HEK293 (cell line): ENCODE measurements around the gene CEP350.

Source experiments
- EGR2 ChIP-seq: fragments of 450-650 bp; formaldehyde crosslinking; IDR thresholded peaks from 2 replicates; pipeline ENCODE4 v1.5.1; 2016; ENCODE audit warnings: low read depth, missing biosample characterization, missing genetic modification characterization
- GLIS1 ChIP-seq: fragments of 450-650 bp; formaldehyde crosslinking; IDR thresholded peaks from 2 replicates; pipeline ENCODE4 v1.5.1; 2016; ENCODE audit warnings: missing biosample characterization, missing genetic modification characterization
- KLF8 ChIP-seq: fragments of 450-650 bp; formaldehyde crosslinking; IDR thresholded peaks from 2 replicates; pipeline ENCODE4 v1.5.1; 2016; ENCODE audit warnings: missing biosample characterization, missing genetic modification characterization
- OSR2 ChIP-seq: fragments of 450-650 bp; formaldehyde crosslinking; IDR thresholded peaks from 2 replicates; pipeline ENCODE4 v1.5.1; 2016; ENCODE audit warnings: missing biosample characterization, missing genetic modification characterization
- PRDM1 ChIP-seq: fragments of 450-650 bp; formaldehyde crosslinking; IDR thresholded peaks from 2 replicates; pipeline ENCODE4; 2016; ENCODE audit warnings: missing biosample characterization, missing genetic modification characterization
- SETDB1 ChIP-seq: IDR thresholded peaks from one replicate; pipeline ENCODE4 v1.6.1; 2017; ENCODE audit warnings: mild to moderate bottlenecking, low read length, moderate library complexity, mixed read lengths; ENCODE audit not compliant: insufficient read length
- ZBTB20 ChIP-seq: fragments of 450-650 bp; formaldehyde crosslinking; IDR thresholded peaks from 2 replicates; pipeline ENCODE4 v1.5.1; 2016; ENCODE audit warnings: missing biosample characterization, missing genetic modification characterization
- ZFP69B ChIP-seq: fragments of 450-650 bp; formaldehyde crosslinking; IDR thresholded peaks from 2 replicates; pipeline ENCODE4 v1.5.1; 2016; ENCODE audit warnings: missing biosample characterization, missing genetic modification characterization
- ZIC2 ChIP-seq: fragments of 450-650 bp; formaldehyde crosslinking; IDR thresholded peaks from 2 replicates; pipeline ENCODE4 v1.5.1; 2016; ENCODE audit warnings: missing biosample characterization, missing genetic modification characterization
- ZNF114 ChIP-seq: fragments of 450-650 bp; formaldehyde crosslinking; IDR thresholded peaks from 2 replicates; pipeline ENCODE4 v1.5.0; 2017; ENCODE audit warnings: missing biosample characterization, missing genetic modification characterization
- ZNF138 ChIP-seq: fragments of 450-650 bp; formaldehyde crosslinking; IDR thresholded peaks from 2 replicates; pipeline ENCODE4 v1.5.1; 2016; ENCODE audit warnings: missing biosample characterization, missing genetic modification characterization, borderline replicate concordance
- ZNF155 ChIP-seq: fragments of 450-650 bp; formaldehyde crosslinking; IDR thresholded peaks from 2 replicates; pipeline ENCODE4 v1.5.1; 2016; ENCODE audit warnings: missing biosample characterization, missing genetic modification characterization
- ZNF174 ChIP-seq: fragments of 450-650 bp; formaldehyde crosslinking; IDR thresholded peaks from 2 replicates; pipeline ENCODE4 v1.5.0; 2017; ENCODE audit warnings: missing biosample characterization, mild to moderate bottlenecking, missing genetic modification characterization
- ZNF37A ChIP-seq: fragments of 450-650 bp; IDR thresholded peaks from 2 replicates; pipeline ENCODE4 v1.5.1; 2018; ENCODE audit warnings: missing biosample characterization, missing genetic modification characterization
- ZNF394 ChIP-seq: fragments of 450-650 bp; formaldehyde crosslinking; IDR thresholded peaks from 2 replicates; pipeline ENCODE4 v1.5.1; 2016; ENCODE audit warnings: missing biosample characterization, missing genetic modification characterization, mild to moderate bottlenecking, moderate library complexity, borderline replicate concordance
- ZNF571 ChIP-seq: fragments of 450-650 bp; formaldehyde crosslinking; IDR thresholded peaks from 2 replicates; pipeline ENCODE4 v1.5.0; 2017; ENCODE audit warnings: missing biosample characterization, missing genetic modification characterization
- ZNF670 ChIP-seq: fragments of 450-650 bp; formaldehyde crosslinking; IDR thresholded peaks from 2 replicates; pipeline ENCODE4 v1.5.1; 2016; ENCODE audit warnings: missing biosample characterization, missing genetic modification characterization, low read depth
- ZNF707 ChIP-seq: fragments of 450-650 bp; formaldehyde crosslinking; IDR thresholded peaks from 2 replicates; pipeline ENCODE4 v1.5.1; 2016; ENCODE audit warnings: missing biosample characterization, missing genetic modification characterization
- ZNF785 ChIP-seq: fragments of 450-650 bp; formaldehyde crosslinking; IDR thresholded peaks from 2 replicates; pipeline ENCODE4 v1.5.1; 2016; ENCODE audit warnings: missing biosample characterization, missing genetic modification characterization
- ZNF830 ChIP-seq: fragments of 450-650 bp; IDR thresholded peaks from 2 replicates; pipeline ENCODE4 v1.5.0; 2018; ENCODE audit warnings: missing biosample characterization, missing genetic modification characterization, low read depth, mild to moderate bottlenecking, moderate library complexity
- TF ChIP-seq, protein P1 (sequence below): fragments of 450-650 bp; formaldehyde crosslinking; IDR thresholded peaks from 2 replicates; pipeline ENCODE4 v1.5.1; 2017; ENCODE audit warnings: missing biosample characterization, missing genetic modification characterization
- TF ChIP-seq, protein P2 (sequence below): fragments of 450-650 bp; formaldehyde crosslinking; optimal IDR thresholded peaks from 2 replicates; pipeline ENCODE3; 2016; ENCODE audit warnings: missing biosample characterization, mild to moderate bottlenecking, missing genetic modification characterization
- TF ChIP-seq, protein P3 (sequence below): fragments of 450-650 bp; formaldehyde crosslinking; IDR thresholded peaks from 2 replicates; pipeline ENCODE4; 2016; ENCODE audit warnings: missing biosample characterization, missing genetic modification characterization
- TF ChIP-seq, protein P4 (sequence below): fragments of 450-650 bp; formaldehyde crosslinking; conservative IDR thresholded peaks from 2 replicates; pipeline ENCODE4 v1.5.1; 2016; ENCODE audit warnings: low read depth, missing biosample characterization, missing genetic modification characterization
- TF ChIP-seq, protein P5 (sequence below): fragments of 450-650 bp; formaldehyde crosslinking; IDR thresholded peaks from 2 replicates; pipeline ENCODE4 v1.5.1; 2016; ENCODE audit warnings: missing biosample characterization, missing genetic modification characterization
- TF ChIP-seq, protein P6 (sequence below): fragments of 450-650 bp; formaldehyde crosslinking; IDR thresholded peaks from 2 replicates; pipeline ENCODE4 v1.5.1; 2016; ENCODE audit warnings: missing biosample characterization, missing genetic modification characterization

Gene CEP350

DNA sequence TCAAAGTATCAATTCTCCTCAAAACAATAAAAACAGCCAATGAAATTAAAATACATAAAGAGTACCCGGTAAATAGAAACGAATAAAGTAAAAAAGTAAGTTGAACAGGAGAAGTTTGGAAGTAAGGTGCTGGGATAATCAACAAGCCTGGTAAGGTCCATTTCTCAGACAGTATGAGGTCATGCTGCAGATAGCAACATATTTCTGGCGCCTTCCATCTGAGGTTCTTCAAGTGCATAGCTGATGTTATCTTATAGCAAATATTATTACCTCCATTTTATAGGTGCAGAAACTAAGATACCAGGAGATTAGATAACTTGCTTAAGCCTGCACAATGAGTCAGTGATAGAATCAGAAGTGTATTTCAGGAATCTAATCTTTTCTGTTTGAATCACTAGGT lies 23.7 kb upstream of the CEP350 start (continued):
- TF ChIP-seq ZNF37A (tag by site-specific recombination) = 0 out of 2 replicates have a peak, but pooled peaks have one; percentile 45
- TF ChIP-seq ZNF174 = no peak
- TF ChIP-seq, protein P1, sequence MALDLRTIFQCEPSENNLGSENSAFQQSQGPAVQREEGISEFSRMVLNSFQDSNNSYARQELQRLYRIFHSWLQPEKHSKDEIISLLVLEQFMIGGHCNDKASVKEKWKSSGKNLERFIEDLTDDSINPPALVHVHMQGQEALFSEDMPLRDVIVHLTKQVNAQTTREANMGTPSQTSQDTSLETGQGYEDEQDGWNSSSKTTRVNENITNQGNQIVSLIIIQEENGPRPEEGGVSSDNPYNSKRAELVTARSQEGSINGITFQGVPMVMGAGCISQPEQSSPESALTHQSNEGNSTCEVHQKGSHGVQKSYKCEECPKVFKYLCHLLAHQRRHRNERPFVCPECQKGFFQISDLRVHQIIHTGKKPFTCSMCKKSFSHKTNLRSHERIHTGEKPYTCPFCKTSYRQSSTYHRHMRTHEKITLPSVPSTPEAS (tag by site-specific recombination) = no peak
- no peak for TF ChIP-seq ZNF785
- TF ChIP-seq, protein P2, sequence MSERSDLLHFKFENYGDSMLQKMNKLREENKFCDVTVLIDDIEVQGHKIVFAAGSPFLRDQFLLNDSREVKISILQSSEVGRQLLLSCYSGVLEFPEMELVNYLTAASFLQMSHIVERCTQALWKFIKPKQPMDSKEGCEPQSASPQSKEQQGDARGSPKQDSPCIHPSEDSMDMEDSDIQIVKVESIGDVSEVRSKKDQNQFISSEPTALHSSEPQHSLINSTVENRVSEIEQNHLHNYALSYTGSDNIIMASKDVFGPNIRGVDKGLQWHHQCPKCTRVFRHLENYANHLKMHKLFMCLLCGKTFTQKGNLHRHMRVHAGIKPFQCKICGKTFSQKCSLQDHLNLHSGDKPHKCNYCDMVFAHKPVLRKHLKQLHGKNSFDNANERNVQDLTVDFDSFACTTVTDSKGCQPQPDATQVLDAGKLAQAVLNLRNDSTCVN (tag by site-specific recombination) = no peak
- no peak for TF ChIP-seq EGR2
- peak; percentile 83 for TF ChIP-seq OSR2 (tag by site-specific recombination)
- TF ChIP-seq, protein P3, sequence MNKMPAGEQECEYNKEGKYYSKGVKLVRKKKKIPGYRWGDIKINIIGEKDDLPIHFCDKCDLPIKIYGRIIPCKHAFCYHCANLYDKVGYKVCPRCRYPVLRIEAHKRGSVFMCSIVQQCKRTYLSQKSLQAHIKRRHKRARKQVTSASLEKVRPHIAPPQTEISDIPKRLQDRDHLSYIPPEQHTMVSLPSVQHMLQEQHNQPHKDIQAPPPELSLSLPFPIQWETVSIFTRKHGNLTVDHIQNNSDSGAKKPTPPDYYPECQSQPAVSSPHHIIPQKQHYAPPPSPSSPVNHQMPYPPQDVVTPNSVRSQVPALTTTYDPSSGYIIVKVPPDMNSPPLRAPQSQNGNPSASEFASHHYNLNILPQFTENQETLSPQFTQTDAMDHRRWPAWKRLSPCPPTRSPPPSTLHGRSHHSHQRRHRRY (tag by site-specific recombination) = no peak
- TF ChIP-seq, protein P4, sequence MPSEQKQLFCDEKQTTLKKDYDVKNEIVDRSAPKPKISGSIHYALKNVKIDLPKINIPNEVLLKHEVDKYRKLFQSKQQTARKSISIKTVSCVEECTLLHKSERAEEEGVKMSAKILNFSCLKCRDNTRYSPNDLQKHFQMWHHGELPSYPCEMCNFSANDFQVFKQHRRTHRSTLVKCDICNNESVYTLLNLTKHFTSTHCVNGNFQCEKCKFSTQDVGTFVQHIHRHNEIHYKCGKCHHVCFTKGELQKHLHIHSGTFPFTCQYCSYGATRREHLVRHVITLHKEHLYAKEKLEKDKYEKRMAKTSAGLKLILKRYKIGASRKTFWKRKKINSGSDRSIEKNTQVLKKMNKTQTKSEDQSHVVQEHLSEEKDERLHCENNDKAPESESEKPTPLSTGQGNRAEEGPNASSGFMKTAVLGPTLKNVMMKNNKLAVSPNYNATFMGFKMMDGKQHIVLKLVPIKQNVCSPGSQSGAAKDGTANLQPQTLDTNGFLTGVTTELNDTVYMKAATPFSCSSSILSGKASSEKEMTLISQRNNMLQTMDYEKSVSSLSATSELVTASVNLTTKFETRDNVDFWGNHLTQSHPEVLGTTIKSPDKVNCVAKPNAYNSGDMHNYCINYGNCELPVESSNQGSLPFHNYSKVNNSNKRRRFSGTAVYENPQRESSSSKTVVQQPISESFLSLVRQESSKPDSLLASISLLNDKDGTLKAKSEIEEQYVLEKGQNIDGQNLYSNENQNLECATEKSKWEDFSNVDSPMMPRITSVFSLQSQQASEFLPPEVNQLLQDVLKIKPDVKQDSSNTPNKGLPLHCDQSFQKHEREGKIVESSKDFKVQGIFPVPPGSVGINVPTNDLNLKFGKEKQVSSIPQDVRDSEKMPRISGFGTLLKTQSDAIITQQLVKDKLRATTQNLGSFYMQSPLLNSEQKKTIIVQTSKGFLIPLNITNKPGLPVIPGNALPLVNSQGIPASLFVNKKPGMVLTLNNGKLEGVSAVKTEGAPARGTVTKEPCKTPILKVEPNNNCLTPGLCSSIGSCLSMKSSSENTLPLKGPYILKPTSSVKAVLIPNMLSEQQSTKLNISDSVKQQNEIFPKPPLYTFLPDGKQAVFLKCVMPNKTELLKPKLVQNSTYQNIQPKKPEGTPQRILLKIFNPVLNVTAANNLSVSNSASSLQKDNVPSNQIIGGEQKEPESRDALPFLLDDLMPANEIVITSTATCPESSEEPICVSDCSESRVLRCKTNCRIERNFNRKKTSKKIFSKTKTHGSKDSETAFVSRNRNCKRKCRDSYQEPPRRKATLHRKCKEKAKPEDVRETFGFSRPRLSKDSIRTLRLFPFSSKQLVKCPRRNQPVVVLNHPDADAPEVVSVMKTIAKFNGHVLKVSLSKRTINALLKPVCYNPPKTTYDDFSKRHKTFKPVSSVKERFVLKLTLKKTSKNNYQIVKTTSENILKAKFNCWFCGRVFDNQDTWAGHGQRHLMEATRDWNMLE (tag by site-specific recombination) = 0 out of 2 replicates have a peak, but pooled peaks have one; percentile 34
- TF ChIP-seq ZFP69B = 0 out of 2 replicates have a peak, but pooled peaks have one; percentile 37
- TF ChIP-seq, protein P5, sequence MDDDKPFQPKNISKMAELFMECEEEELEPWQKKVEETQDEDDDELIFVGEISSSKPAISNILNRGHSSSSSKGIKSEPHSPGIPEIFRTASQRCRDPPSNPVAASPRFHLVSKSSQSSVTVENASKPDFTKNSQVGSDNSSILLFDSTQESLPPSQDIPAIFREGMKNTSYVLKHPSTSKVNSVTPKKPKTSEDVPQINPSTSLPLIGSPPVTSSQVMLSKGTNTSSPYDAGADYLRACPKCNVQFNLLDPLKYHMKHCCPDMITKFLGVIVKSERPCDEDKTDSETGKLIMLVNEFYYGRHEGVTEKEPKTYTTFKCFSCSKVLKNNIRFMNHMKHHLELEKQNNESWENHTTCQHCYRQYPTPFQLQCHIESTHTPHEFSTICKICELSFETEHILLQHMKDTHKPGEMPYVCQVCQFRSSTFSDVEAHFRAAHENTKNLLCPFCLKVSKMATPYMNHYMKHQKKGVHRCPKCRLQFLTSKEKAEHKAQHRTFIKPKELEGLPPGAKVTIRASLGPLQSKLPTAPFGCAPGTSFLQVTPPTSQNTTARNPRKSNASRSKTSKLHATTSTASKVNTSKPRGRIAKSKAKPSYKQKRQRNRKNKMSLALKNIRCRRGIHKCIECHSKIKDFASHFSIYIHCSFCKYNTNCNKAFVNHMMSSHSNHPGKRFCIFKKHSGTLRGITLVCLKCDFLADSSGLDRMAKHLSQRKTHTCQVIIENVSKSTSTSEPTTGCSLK (tag by site-specific recombination) = no peak
- no peak for TF ChIP-seq ZBTB20 (tag by site-specific recombination)
- no peak for TF ChIP-seq ZNF670 (tag by site-specific recombination)
- TF ChIP-seq PRDM1 (tag by site-specific recombination) = peak; percentile 76
- TF ChIP-seq ZNF155 (tag by site-specific recombination) = no peak
- TF ChIP-seq, protein P6, sequence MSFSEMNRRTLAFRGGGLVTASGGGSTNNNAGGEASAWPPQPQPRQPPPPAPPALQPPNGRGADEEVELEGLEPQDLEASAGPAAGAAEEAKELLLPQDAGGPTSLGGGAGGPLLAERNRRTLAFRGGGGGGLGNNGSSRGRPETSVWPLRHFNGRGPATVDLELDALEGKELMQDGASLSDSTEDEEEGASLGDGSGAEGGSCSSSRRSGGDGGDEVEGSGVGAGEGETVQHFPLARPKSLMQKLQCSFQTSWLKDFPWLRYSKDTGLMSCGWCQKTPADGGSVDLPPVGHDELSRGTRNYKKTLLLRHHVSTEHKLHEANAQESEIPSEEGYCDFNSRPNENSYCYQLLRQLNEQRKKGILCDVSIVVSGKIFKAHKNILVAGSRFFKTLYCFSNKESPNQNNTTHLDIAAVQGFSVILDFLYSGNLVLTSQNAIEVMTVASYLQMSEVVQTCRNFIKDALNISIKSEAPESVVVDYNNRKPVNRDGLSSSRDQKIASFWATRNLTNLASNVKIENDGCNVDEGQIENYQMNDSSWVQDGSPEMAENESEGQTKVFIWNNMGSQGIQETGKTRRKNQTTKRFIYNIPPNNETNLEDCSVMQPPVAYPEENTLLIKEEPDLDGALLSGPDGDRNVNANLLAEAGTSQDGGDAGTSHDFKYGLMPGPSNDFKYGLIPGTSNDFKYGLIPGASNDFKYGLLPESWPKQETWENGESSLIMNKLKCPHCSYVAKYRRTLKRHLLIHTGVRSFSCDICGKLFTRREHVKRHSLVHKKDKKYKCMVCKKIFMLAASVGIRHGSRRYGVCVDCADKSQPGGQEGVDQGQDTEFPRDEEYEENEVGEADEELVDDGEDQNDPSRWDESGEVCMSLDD = no peak
- TF ChIP-seq ZNF707 = no peak
- TF ChIP-seq ZNF114 (tag by site-specific recombination) = no peak
- TF ChIP-seq ZNF394 (tag by site-specific recombination) = 0 out of 2 replicates have a peak, but pooled peaks have one; percentile 21
- no peak for TF ChIP-seq ZNF138
- TF ChIP-seq ZNF830 (tag by site-specific recombination) = no peak
- no peak for TF ChIP-seq ZIC2 (tag by site-specific recombination)
- TF ChIP-seq SETDB1 = no peak
- TF ChIP-seq GLIS1 (tag by site-specific recombination) = no peak
- TF ChIP-seq ZNF571 (tag by site-specific recombination) = no peak
- TF ChIP-seq KLF8 (tag by site-specific recombination) = peak; percentile 85
